Medulla oblongata (tissue), 1 donor: ENCODE measurements around the gene TANC1.

Source experiments
- DNase-seq: peaks from one replicate; pipeline ENCODE4 v3.0.0-alpha.2; 2015; ENCODE audit errors: extremely low spot score

The TANC1 gene

DNA sequence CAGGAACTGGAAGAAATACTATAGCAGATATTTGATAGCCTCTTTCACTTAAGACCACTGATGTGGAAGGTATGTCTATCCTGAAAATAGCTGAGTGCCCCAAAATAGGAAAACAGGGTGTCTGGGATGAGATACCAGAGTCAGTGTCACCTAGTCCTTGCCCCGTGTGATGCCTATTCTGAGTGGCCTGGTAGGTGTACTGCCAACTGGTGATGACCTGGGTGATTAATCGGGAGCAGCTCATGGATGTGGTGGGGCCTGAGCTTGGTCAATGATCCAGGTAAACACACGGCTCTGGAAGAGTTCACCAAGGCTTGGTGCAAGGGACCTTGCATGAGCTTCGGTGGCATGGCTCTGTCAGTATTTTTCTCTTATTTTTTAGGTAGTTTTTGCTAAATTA, 95.2 kb downstream of the TANC1 start:
- no peak for DNase-seq

- DNase-seq: no peak
Measured at GRCh38 chr2:159064446-159065301, 96.2 kb downstream of the TANC1 start.

GRCh38 chr2:159065313-159065712, 96.9 kb downstream of the TANC1 start:
- no peak for DNase-seq

DNA sequence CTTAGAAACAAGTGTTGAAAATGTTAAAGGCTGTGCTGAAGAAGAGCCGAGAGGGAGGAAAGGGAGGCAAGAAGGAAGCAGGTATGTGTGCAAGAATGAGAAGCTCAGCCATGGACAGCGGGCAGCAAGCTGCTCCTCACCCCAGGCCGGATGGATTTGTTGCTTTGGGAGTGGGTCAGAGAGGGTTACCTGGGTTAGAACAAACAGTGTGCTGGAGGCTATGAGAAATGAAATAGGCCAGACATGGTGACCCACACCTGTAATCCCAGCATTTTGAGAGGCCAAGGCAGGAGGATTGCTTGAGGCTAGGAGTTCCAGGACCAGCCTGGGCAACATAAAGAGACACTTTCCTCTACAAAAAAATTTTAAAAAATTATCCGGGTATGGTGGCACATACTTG, 97.5 kb downstream of the TANC1 start:
- no peak for DNase-seq

- no peak for DNase-seq
Measured at GRCh38 chr2:159066541-159067156, 98.2 kb downstream of the TANC1 start.

- DNase-seq: no peak
Measured at GRCh38 chr2:159067971-159068370, 99.5 kb downstream of the TANC1 start.

GRCh38 chr2:159069229-159069628, 100.8 kb downstream of the TANC1 start:
- no peak for DNase-seq

- DNase-seq: no peak
Measured at GRCh38 chr2:159070235-159070634, 101.8 kb downstream of the TANC1 start.

DNA sequence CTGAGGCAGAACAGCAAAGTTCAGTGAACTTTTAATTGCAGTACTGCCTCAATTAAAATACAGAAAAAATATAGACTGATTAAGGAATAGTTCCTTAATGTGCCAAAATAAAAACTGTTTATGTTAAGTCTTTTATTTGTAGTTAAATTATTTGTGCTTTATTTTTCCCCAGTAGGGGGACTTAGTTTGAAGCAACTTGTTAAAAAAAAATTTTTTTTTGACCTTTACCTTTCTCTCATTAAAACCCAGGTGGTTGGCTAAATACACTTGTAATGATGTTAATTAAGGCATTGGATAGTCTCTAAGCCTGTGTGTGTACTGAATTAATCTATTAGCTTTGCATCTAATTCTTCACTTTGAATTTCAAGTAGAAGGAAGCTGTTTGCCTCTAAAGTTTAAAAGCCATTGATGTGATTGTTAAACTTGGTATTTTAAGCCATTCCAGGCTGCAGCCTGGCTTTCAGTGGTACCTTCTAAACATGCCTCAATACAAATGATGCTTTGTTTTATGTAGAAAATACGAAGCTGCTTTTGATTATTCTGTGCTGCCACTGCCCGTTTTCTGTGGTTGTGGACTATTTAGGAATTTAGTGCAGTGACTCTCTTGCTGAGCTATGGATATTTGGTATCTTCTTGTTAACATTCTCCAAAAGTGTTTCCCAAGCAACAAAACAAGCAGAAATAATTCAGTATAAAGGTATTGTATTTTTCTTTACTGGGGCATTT, 102.9 kb downstream of the TANC1 start:
- peak; percentile 64 for DNase-seq

DNA sequence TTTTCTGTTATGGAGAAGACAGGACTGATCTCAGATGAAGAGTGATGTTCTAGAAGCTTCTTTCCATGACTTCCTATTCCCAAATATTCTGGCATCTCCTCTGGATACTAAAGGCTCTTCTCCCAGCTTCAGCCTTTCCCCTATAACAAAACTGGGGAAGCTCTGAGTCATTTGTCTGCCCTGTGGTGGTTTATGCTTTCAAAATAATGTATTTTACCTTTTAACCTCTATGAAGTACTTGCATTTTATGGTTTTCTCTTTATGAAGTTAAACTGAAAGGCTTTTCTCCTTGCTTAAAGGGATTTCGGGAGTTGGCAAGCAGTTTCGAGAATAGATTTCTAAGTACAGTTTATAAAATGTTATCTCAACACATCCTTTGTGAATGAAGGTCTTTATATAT, 104.4 kb downstream of the TANC1 start:
- DNase-seq: no peak

GRCh38 chr2:159073256-159073655, 104.8 kb downstream of the TANC1 start:
- no peak for DNase-seq

DNA sequence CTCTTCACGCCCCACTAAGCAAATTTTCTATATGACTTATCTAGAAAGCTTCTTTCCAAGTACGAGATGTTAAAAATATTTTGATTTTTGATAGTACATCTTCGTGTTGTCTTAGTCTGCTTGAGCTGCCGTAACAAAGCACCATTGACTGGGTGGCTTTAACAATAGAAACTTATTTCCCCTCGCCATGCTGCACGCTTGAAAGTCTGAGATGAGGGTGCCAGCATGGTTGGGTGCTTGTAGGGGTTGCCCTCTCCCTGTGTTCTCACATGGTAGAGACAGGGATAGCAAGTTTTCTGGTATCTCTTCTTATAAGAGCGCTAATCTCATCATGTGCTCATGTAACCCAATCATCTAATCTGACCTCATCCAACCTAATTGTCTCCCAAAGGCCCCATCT, 106.2 kb downstream of the TANC1 start:
- DNase-seq: no peak

GRCh38 chr2:159075727-159076126, 107.3 kb downstream of the TANC1 start:
- DNase-seq: no peak

- DNase-seq: no peak
Measured at GRCh38 chr2:159076241-159076640, 107.8 kb downstream of the TANC1 start.

DNA sequence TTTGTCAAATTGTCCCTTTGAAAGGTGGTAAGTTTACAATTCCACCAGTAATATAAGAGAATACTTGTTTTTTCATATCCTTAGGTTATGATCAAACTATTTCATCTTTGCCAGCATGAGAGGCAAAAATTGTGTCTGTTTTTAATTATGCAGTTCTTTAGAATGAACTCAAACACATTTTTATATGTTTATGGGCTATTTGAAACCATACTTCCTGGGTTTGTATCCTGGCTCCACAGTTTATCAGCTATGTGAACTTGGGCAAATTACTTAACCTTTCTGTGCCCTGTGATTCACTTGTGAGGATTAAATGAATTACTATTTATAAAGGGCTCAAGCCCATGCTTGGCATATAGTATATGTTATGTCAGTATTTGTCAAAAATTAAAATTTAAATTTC, 109.4 kb downstream of the TANC1 start:
- DNase-seq: no peak

DNA sequence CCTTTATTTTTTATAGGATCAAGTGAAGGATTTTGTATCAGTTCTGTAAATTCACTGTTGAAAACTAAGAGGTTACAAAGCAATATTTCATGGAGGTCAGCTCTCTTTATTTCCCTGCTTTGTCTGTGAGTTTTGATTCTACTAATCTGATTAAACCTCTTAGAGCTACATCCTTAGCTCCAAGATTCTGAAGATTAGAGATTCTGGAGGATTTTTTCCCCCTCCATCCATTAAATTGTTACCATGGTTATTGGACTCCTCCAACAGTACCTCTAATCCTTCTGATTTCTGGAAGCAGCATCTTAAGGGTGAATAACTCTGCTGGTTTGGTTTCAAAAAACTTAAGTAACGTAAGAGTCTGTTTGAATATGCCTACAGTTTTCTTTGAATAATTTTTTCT, 110.0 kb downstream of the TANC1 start:
- DNase-seq: no peak

DNA sequence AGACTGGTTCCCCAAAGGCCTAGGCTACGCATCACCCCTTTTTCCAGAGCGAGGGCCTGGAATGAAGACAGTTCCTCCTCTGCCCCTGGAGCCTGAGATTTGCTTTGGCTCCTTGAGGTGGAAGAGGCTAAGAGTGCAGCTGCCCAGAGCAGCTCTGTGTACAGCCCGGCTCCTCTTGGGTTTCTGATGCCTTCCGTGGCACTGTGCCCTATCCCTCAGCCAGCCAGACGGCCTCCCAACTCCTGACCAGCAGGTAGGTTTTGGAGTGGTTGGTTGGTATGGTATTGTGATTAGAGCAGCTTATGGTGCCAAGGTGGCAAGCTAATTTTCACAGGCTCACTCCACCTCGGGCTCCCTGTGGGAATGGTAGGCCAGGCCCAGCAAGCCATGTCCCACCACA, 112.2 kb downstream of the TANC1 start:
- DNase-seq: no peak

DNA sequence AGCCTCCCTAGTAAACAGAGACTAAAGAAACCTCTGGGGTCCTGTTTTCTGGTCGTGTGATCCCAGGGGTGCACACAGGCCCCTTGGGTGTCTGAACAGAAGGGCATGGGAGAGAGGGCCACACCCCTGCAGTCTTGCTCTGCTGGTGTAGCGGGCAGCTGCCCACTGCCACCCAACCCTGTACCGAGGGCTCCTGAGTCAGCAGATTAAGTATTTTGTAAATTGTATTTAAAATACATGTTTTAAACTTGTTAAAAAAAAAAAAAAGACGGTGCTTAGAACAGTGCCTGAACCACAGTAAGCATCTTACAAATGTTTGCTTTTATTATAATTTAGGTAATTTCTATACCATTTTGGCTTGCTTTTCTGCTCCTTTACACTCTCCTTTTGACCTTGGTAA, 113.7 kb downstream of the TANC1 start:
- no peak for DNase-seq

- DNase-seq: no peak
Measured at GRCh38 chr2:159084384-159085370, 116.2 kb downstream of the TANC1 start.

- DNase-seq: peak; percentile 67
Measured at GRCh38 chr2:159086342-159086741, 117.9 kb downstream of the TANC1 start.

GRCh38 chr2:159086826-159087225, 118.4 kb downstream of the TANC1 start:
- no peak for DNase-seq

GRCh38 chr2:159088906-159089305, 120.5 kb downstream of the TANC1 start:
- DNase-seq: no peak
